Fibroblast of gingiva (primary cell): ENCODE measurements around the gene TRAPPC14.

Source experiments
- DNase-seq: peaks from one replicate; pipeline ENCODE4 v3.0.0-alpha.2; 2011; ENCODE audit warnings: low read depth

TRAPPC14 gene

DNA sequence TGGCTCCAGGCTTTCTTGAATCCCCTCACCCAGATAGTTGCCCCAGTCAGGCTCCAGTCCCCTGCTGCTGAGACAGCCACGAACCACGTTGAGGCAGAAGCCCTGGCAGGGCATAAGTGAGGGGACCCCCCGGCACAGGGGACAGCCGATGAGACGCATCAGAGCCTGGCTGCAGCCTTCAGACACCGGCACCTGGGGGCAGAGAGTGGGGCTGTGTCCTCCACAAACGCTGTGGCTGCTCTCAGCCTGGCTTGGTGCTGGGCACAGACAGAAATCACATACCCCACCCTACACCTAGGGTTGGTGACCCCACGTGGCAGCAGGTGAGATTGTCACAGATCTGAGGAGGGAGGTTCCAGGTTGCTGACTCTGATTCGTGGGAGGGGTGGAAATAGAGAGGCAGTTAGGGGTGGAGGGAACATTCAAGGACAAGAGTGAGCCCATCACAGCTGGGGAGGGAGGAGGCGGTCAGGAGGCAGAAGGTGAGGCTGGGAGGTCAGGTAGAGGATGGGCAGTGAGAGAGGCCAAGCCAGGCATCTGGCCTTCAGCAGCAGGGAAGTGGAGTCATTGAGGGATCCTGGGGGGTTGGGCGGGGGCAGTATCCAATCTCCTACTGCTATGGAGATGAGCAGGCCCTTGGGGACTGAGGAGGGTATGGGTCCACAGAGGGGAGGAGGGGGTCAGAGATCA, 15.4 kb upstream of the TRAPPC14 start:
- DNase-seq = no peak

DNA sequence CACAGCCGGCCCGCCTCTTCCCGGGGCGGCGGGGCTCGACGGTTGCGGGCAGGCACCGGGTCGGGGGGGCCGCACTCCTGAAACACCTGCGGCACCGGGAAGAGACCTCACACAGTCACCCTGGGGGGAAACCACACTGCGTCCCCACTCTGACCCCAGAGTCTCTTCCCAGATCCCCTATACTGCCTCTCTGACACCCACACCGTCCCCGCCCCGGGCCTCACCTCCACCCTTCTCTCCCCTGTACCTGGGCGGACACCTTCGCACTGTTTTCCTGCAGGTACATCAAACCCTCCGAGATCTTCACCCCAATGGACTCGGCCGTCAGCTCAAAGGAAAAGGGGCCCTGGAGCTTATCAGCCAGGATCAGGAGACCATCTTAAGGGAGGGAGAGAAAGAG, 13.3 kb upstream of the TRAPPC14 start:
- DNase-seq = no peak

DNA sequence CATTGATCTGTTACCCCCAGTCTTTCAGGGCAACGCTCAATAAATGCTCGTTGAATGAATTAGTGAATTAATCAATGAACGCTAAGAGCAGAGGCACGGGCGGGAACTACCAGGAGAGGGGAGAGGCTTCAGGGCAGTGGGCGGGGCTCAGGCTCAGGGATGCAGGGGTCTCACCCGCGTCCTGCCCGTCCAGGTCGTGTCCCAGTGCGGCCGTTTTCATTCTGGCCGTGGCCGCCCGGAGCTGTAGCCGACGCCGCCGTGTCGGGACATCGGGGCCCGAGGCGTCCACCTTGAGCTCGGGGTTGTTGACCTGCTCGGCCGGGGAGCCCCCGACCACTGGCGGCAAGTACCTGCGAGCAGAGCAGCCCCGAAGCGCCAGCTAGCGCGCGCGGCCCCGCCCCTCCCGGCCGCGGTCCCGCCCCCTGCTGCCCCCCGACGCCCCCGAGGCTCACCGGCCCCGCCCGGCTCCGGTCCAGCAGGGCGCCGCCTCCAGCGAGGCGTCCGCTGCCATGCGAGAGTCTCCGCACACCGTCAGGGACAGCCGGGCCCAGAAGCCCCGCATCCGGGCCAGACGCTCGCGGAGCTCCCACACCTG, 12.7 kb upstream of the TRAPPC14 start:
- DNase-seq = no peak

DNA sequence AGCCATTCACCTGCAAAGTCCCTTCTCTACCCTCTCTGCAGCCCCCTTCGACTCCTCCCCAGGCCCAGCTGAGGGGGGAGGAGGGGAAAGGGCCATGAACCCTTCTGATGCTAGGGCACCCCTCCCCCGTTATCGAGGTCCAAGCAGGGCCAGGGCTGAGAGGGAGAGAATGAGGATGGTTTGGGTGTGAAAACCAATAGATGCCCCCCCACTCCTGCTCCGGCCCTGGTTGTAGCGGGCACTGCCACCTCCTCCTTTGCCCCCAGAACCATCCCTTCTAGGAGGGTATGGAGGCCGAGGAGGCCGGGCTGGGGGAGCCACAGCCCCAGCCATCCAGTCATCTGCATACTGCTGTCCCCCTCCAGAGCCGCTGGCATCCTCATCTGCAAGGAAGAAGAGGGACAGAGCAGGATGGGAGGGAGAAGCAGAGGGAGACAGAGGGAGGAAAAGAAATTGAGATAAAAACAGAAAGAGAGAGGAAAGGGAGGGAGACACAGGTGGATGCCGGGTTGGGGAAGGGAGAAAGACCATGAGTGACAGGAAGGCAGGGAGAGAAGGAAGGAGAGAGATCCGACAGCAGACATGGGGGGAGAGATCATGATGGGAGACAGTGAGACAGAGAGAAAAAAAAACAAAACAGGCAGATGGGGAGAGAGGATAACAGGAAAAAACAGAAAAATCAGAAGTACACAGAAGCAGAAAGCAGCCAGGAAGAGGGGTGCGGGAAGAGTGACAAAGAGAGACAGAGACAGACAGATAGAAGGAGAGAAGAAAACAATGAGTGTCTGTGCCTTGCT, 11.8 kb upstream of the TRAPPC14 start:
- no peak for DNase-seq

DNA sequence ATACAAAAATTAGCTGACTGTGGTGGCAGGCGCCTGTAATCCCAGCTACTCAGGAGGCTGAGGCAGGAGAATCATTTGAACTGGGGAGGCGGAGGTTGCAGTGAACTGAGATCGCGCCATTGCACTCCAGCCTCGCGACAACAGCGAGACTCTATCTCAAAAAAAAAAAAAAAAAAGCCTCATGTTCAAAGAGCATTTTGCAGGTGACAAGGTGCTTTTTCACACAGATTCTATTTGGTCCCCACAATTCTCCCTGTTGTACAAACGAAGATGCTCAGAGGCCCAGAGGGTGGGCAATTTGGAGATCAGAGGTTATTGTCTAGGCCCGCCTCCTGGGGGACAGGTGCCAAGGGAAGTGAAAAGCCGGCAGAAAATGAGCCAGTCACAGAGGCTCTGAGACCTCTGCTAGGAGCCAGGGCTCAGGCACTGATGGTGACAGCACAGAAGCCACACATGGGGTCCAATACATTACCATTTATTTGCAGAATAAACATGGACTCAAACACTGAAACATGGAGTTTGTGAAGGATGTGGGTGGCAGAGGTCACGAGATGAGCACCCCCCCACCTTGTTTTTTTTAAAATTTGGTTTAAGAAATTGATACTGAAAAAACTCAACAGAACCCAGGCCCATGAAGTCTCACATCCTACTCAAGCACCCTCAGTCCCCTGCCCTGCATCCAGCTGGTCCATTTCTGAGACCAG, 10.8 kb upstream of the TRAPPC14 start:
- no peak for DNase-seq

DNA sequence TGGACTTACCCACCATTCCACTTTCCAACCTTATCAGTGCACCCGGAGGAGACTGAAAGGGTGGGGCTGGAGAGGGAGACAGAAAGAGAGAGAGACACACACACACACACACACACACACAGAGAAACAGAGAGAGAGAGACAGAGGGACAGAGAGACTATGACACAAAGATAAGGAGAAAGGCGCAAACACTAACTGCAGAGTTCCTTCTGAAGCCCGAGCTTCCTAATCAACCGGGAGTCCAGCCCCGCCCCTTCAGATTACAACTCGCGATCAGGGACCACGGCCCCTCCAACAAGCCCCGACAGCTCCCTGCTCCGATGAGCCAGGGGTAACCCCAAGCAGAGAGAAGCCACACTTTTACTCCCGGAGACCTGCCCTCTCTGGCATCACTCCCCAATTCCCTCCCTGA, 9.4 kb upstream of the TRAPPC14 start:
- peak; percentile 19 for DNase-seq

DNA sequence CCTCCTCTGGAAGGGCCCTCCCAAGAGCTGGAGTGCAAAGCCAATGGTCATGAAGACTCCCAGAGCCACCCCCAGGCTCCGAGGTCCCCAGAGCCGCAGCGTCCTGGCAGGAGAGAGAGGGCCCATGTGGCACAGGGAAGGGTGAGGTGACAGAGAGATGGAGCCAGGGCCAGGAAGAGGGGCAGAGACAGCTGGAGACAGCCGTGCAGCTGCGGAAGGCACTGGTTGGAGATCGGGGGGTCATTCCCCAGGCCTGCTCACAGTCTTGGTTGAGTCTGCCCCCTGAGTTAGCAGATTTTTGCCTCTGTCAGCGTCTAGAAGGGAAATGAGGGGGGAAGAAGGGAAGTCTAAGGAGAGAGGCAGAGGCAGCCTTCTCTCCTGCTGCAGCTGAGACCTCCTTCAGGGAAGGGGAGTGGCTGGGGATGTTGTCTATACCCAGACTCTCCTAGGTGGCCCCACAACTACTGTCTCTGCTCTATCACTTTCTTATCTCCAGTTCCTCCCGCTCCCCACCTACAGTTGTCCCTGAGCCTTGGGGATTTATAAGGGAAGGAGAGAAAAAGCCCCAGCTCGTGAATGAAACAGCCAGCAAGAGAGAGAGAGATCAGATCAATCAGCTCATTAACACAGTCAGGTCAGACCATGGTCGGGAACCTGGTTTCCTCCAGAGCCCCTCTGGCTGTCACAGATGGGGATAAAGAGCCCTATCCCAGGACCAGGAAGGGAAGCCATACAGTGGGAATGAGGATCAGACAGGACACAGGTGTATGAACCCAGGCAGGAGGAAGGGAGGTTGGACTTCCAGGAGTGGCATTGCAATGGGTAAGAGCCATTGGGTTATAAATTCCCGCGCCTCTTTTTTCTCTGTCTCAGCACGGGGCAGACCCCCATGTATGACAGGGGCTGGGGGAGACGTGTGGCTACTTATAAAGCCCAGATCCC, 8.7 kb upstream of the TRAPPC14 start:
- no peak for DNase-seq

DNA sequence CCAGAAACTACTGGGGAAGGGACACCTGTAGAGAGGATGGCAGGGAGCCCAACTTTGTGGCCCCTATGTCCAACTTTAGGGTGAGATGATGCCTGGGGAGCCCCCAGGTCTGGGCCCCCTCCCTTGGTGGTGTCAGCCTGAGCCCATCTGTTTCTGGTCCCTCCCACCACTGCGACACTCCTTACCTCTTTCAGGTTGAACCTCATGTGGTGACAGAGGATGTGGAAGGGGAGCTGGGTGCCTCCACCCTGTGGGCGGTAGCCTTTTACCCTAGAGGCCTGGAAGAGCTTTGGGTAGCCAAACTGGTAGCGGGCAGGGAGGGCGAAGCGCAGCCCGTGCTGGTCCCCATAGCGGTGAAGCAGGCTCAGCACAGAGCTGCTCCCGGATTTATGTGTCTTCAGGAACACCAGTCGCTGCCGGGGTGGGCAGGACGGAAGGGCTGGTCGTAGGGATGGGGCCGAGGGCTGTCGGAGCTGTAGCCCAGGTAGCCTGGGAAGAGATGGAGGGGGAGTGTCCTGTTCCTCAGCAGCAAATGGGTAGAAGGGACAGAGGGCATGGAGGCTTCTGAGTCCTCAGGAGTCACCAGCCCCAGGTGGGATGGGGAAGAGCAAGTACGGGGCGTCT, 7.9 kb upstream of the TRAPPC14 start:
- DNase-seq = no peak

DNA sequence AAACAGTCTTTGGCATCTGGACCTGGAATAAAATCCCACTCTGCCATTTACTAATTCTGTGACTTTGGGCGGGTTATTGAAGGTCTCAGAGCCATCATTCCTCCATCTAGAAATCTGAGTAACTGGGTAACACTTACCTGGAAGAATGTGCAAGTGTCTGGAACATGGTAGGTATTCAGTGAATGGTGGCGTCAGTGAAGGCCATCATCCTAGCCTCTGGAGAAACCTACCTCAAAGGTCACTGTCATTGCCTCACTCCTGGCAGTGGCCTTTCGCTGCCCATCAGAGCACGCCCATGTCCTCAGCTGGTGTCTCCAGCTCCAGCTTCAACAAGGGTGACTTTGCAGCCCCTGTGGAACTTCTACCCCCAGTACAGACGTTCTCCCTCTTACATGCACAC, 5.3 kb upstream of the TRAPPC14 start:
- DNase-seq = no peak

DNA sequence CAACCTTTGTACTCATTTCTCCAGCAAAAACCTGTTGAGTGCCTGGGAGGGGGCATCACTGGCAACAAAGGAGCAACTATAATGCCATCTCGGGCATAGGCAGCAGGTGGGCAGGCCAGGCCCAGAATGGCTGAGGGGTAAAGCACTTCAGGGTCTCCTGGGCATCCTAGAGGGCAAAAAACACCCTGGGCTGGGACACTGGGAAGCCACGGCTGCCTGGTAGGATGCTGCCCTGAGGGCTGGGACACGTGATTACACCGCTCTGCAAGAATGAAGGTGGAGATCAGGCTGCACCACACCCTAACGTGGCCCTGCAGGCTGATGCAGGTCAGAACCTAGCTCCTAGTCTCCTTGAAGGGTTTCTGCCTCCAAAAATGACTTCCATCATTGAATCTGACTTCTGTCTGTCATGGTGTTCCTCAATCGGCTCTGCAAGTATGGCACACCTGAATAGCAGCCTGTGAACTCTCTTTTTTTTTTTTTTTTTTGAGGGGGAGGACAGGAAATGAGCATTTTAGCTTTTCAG, 4.5 kb upstream of the TRAPPC14 start:
- DNase-seq = no peak

DNA sequence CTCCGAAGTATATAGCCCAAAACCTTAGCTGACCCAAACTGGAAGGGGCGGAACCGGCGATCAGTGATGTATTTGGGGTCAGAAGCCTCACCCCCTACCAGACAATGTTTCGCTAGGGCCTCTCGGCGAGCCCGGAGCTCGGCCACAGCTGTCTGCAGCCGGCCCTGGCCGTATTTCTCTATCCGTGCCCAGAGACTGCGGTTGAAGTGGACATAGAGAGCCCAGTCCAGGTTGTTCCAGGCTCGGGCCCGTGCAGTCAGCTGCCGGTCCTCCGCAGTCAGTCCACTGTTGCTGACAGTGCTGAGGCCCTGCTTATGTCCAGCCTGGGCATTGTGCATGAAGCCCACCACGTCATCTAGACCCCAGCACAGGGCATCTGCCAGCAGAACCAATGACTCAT, 1.5 kb upstream of the TRAPPC14 start:
- no peak for DNase-seq

DNA sequence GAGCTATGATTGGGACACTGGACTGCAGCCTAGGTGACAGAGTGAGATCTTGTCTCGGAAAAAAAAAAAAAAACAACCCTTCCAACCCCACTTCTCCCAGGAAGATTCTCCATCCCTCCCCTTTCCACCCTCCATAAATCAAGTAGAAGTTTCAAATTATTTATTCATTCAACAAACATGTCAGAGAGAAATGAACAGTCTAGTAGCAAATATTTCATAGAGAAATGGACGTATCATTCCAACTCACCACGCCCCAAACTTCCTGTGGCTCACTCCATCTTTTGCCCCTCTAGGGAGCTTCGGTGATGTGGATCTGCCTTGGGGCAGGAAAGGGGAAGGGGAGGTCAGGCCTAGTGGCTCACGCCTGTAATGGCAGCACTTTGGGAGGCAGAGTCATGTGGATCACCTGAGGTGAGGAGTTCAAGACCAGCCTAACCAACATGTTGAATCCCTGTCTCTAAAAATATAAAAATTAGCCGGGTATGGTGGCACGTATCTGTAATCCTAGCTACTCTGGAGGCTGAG, 638 bp upstream of the TRAPPC14 start:
- no peak for DNase-seq

DNA sequence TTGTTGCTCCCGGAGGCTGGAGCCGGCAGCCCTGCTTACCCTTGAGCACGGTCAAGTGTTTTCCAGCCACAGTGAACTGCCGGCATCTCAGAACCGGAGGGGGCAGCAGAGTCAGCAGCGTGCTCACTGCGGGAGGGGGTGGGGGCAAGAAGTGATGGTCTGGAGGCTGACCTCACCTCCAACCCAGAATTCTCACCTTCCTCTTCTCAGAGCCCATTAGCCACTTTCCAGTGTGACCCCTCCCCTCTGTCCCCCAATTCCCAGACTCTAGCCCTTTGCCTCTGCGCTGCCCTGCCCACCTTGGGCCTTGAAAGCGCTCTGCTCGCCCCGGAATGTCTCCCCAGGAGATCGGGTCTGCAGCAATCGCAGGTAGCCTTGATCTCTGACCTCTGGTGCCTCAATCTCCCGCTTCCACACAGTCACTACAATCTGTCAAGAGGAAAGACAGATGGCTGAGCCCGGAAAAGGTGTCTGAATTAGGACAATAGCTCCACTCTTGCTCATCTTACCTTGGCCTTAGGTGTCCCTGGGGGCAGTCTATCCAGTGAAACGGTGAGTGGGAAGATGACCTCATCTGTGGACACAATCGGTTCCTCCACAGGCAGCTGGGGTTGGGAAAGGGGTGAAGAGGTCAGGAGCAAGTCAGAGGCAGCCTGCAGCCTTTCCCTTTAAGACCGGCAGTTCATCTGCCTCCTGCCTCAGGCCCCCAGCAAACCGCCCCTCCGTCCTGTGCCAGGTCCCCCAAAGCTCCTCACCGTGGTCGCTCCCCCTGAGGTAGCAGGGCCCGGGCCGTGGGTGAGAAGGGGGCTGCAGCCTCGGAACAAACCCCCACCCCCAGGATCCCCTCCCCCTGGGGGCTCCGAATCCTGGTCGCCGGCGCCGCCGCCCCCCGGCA, 942 bp downstream of the TRAPPC14 start:
- DNase-seq = peak; percentile 63

DNA sequence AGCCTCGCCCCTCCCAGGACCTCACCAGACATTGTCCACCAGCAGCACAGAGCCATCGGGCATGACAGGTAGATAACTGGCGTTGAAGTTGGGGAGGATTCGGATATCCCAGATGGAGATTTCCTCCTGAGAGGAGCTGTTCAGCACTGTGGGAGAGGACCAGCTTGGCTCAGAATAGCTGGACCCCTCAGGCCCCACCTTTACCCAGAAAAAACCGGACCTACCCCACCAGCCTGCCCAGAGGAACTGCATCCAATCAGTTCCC, 1.5 kb downstream of the TRAPPC14 start:
- DNase-seq = no peak

DNA sequence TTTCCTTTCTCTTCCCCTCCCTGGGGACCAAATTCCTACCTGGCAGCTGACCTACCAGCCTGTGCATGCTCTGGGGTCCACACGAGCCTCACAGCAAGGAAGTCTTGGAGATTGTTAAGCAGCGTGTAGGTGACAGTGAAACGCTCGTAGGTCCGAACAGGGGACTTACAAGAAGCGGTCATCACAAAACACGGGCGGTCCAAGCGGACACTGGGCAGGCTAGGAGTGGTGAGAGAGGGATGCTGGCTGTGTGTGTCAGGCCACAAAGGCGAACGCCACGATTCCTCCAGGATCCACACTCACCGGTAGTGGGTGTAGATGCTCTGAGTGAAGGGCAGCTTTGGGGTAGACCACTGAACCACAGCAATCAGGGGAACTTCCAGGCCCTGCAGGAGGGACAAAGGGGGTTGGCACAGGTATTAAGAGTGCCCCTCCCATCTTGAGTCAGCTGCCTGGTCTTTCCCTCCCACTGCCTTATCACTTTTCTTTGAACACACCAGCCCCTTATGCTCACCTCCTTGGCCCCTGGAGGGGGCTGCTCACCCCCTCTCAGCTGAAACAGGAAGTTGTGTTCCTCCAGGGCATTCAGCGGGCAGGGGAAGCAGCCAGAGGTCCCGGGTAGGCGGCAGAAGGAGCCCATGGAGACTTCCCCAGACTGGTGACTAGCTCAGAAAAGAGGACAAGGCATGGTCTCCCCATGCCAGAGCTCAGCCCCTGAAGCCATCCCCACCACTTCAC, 2.0 kb downstream of the TRAPPC14 start:
- no peak for DNase-seq

DNA sequence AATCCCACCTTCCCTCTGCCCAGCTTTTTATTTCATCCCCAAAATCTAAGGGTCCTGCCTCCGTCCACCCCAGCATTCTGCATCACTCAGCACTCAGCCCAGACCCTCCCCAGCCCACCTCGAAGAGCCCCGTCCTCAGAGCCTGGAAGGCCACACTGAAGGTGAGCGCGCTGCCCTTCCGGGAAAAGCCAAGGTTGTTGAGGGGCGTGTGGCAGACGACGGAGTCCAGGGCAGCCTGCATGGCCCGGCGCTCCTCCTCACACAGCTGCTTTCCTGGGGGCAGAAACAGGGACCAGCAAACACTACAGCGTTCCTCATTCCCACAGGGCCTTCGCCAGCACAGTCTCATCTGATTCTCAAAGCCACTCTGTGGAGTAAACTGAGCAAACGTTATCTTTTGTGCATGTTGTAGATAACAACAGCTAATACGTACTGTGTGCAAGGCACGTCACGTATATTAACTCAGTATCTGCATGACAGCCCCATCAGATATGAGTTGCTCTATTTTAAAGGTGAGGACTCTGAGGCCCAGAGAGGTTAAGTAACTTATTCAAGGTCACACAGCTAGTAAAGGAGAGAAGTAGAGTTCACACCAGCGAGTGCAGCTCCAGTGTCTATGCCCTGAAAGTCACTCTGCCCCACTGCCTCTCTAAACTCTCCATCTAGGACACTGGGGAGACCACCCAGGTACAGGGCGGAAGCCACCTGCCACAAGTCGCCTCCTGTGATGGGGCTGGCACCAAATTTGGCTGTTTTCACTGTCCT, 2.8 kb downstream of the TRAPPC14 start:
- DNase-seq = no peak

DNA sequence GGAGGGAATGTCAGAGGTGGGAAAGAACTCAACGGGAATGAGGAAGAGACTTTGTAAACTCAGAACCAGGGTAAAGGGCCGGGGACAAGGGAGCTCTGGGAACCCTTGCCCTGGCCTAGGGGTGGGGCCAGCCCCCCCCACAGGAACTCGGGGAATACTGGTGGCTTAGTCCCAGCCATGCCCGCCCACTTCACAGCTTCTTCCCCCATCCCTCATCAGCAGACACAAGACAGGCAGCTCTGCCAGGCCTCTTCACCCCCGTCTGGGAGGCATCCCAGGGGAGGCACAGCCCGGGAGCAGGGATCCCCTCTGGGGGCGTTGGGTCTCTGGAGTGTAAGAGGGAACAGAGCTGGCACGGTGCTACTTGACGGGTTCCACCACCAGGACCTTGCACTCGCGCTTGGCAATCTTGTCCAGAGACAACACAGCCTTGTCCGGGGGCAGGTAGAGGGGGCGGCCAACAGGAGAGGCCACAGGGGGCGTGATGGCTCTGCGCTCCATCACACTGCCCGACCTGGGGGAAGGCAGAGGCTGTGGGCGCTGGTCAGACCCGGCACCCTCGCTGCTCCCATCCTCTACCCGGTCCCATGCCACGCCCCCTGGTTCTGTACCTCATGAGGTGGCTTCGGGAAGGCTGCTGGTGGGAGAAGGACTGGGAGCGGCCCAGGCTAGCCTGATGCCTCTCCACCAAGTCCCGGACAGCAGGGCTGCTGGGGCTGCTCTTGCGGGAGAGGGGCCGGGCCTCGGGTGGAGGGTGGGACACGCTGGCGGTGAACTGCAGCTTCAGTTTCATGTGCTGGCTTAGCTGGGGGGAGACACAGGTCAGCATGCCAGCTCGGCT, 3.7 kb downstream of the TRAPPC14 start:
- no peak for DNase-seq
